Activated T-helper 2 cell treated with anti-CD3 and anti-CD28 coated beads, Interferon-gamma antibody, Interleukin-2, Interleukin-4, amounts not matched to agents 10 μg/mL and 5 μg/mL and 100 μg/mL, durations not matched to agents 14 hours and 24 hours and 36 hours (primary cell): ENCODE data around the gene TDP1. TPM values are rescaled to one million over a fixed set of nuclear protein-coding genes. Genes with fewer than 3 reads are reported as not detected.

Source experiments
- DNase-seq: peaks from one replicate; pipeline ENCODE4 v3.0.0; 2021; ENCODE audit warnings: low spot score
- H3K27ac Mint-ChIP-seq: one replicate; pipeline ENCODE4 v1.8.0; 2021; ENCODE audit warnings: mixed read lengths
- H3K27me3 Mint-ChIP-seq: one replicate; pipeline ENCODE4 v1.8.0; 2021; ENCODE audit warnings: low read depth, mixed read lengths
- H3K36me3 Mint-ChIP-seq: one replicate; pipeline ENCODE4 v1.8.0; 2021; ENCODE audit warnings: low read depth, mixed read lengths
- H3K4me1 Mint-ChIP-seq: one replicate; pipeline ENCODE4 v1.8.0; 2021; ENCODE audit warnings: low read depth, mixed read lengths
- H3K4me3 Mint-ChIP-seq: one replicate; pipeline ENCODE4 v1.8.0; 2021; ENCODE audit warnings: low read depth, mild to moderate bottlenecking, moderate library complexity, mixed read lengths
- H3K9me3 Mint-ChIP-seq: one replicate; pipeline ENCODE4 v1.8.0; 2021; ENCODE audit warnings: mixed read lengths
- intact Hi-C: fragments of 100-400 bp; cut with micrococcal nuclease; formaldehyde crosslinking; loops from one replicate; pipeline ENCODE4 v1.15.1; 2023
- total RNA-seq: library from RNA; stranded (reverse); gene quantifications from 2 replicates; pipeline ENCODE4 v1.2.3, GENCODE V29; 2022

TDP1 gene
- 95.6 and 97.5 TPM in 2 replicates for total RNA-seq

GRCh38 chr14:89955745-89956660 is at the start of gene TDP1:
TSS of gene TDP1 (plus strand) at chr14:89955927. CDS start at chr14:89963115, 7,188 bp downstream.
- Mint-ChIP-seq H3K27me3 (no peaks in the 10 kb centered on the region), H3K36me3 (peaks cover 44% of the 10 kb centered on the region), H3K27ac (peak within 1 kb of the TSS; percentile 97), H3K9me3 (no peaks in the 10 kb centered on the region), H3K4me1 (peaks cover 57% of the 10 kb centered on the region), H3K4me3 (peak within 1 kb of the TSS; percentile 89)
- DNase-seq = peak; percentile 98
- intact Hi-C loops = loop anchor here (1.0 to 10.0 kb wide), 10 partner anchors 11 to 1391 kb away; partner anchors contain the start of genes FOXN3, PSMC1, RPS6KA5 and ZC3H14

GRCh38 chr14:89906000-89906399 is 49.7 kb upstream of the TDP1 start:
- Mint-ChIP-seq H3K36me3 (no peaks in the 10 kb centered on the region), H3K4me3 (no peak overlapping the region)

GRCh38 chr14:89907655-89908054 is 48.1 kb upstream of the TDP1 start:
- peaks cover 20% of the 10 kb centered on the region for H3K4me1 Mint-ChIP-seq

More at GRCh38 chr14:89906000-89906399, 49.7 kb upstream of the TDP1 start:
- peaks cover 20% of the 10 kb centered on the region for H3K4me1 Mint-ChIP-seq
- H3K27me3 Mint-ChIP-seq = peaks cover 19% of the 10 kb centered on the region
- no peak overlapping the region for H3K27ac Mint-ChIP-seq
- DNase-seq = no peak
- H3K9me3 Mint-ChIP-seq = no peaks in the 10 kb centered on the region
- intact Hi-C loops = loop anchor here (10.0 kb wide), 1 partner anchor 291 kb away; no protein-coding TSS in a partner anchor

DNA sequence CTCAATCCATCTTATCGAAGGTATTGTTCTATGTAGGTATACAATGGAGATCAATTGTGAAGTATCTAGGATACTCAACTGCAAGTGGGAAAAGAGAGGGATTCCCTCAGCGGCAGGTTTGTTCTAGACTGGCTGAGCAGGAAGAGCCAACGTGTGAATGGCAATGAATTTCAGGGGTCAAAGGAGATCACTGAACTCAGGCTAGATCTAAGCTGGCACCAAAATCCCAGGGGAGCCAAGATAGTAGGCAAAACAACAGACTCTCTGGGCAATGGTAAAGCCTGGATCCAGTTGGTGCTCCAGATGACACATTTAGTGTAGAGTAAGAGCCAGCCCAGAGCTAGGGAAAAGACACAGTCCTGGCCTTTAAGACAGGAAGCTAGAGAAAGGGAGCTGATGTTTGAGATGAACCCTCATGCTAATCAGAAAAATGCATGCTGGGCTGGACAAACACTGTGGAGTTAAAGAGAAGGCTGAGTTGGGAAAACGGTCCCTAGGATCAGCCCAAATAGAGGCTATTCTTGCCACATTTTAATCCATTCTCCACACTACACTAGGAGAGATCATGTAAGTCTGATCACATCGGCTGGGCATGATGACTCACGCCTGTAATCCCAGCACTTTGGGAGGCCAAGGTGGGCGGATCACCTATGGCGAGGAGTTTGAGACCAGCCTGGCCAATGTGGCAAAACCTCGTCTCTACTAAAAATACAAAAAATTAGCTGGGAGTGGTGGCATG is 46.8 kb upstream of the TDP1 start:
- no peak overlapping the region for H3K27ac Mint-ChIP-seq
- no peaks in the 10 kb centered on the region for H3K9me3 Mint-ChIP-seq
- no peak overlapping the region for H3K4me3 Mint-ChIP-seq
- H3K36me3 Mint-ChIP-seq = no peaks in the 10 kb centered on the region
- intact Hi-C loops = loop anchor here (10.0 kb wide), 1 partner anchor 294 kb away; no protein-coding TSS in a partner anchor
- peaks cover 12% of the 10 kb centered on the region for H3K4me1 Mint-ChIP-seq
- DNase-seq = no peak
- peaks cover 27% of the 10 kb centered on the region for H3K27me3 Mint-ChIP-seq

More at GRCh38 chr14:89907655-89908054, 48.1 kb upstream of the TDP1 start:
- H3K4me3 Mint-ChIP-seq = no peak overlapping the region
- DNase-seq = no peak
- H3K27me3 Mint-ChIP-seq = peaks cover 24% of the 10 kb centered on the region
- no peak overlapping the region for H3K27ac Mint-ChIP-seq
- no peaks in the 10 kb centered on the region for H3K9me3 Mint-ChIP-seq
- H3K36me3 Mint-ChIP-seq = no peaks in the 10 kb centered on the region
- intact Hi-C loops = loop anchor here (10.0 kb wide), 1 partner anchor 293 kb away; no protein-coding TSS in a partner anchor

- intact Hi-C loops = loop anchor here (10.0 kb wide), 1 partner anchor 295 kb away; no protein-coding TSS in a partner anchor
- peaks cover 9% of the 10 kb centered on the region for H3K4me1 Mint-ChIP-seq
- no peaks in the 10 kb centered on the region for H3K9me3 Mint-ChIP-seq
- peaks cover 27% of the 10 kb centered on the region for H3K27me3 Mint-ChIP-seq
- H3K27ac Mint-ChIP-seq = no peak overlapping the region
- H3K4me3 Mint-ChIP-seq = no peak overlapping the region
- H3K36me3 Mint-ChIP-seq = no peaks in the 10 kb centered on the region
- DNase-seq = no peak
Observed at GRCh38 chr14:89909586-89909985, 46.1 kb upstream of the TDP1 start.

GRCh38 chr14:89910691-89911009 is 45.1 kb upstream of the TDP1 start:
- DNase-seq = no peak
- no peaks in the 10 kb centered on the region for H3K36me3 Mint-ChIP-seq
- peaks cover 1% of the 10 kb centered on the region for H3K4me1 Mint-ChIP-seq
- H3K4me3 Mint-ChIP-seq = no peak overlapping the region
- H3K27me3 Mint-ChIP-seq = peaks cover 30% of the 10 kb centered on the region
- H3K9me3 Mint-ChIP-seq = no peaks in the 10 kb centered on the region
- intact Hi-C loops = loop anchor here (10.0 kb wide), 2 partner anchors 136 to 496 kb away; partner anchors contain the start of gene FOXN3
- H3K27ac Mint-ChIP-seq = no peak overlapping the region

GRCh38 chr14:89911010-89911919 is 44.5 kb upstream of the TDP1 start:
- peaks cover 30% of the 10 kb centered on the region for H3K27me3 Mint-ChIP-seq
- intact Hi-C loops = loop anchor here (10.0 kb wide), 2 partner anchors 136 to 496 kb away; partner anchors contain the start of gene FOXN3
- no peaks in the 10 kb centered on the region for H3K36me3 Mint-ChIP-seq
- H3K4me3 Mint-ChIP-seq = no peak overlapping the region
- H3K27ac Mint-ChIP-seq = no peak overlapping the region
- no peak for DNase-seq
- no peaks in the 10 kb centered on the region for H3K9me3 Mint-ChIP-seq
- no peaks in the 10 kb centered on the region for H3K4me1 Mint-ChIP-seq

DNA sequence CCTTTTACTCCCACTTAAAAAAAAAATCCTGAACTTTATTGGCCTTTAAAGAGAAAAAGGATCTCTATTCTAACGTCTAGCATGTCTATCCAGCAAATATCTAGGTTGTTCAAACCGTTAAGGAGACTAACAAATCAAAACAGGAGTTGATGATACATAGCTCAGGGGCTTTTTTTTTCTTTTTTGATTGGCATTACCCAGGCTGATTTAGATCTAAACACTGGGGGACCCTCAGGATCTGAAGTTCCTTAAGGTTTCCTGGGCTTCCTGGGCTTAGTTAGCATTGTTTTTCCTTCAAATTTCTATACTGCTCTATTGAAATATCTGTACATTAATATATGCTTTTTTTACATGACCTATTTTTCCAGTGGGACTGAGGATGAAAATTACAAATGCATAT is 43.5 kb upstream of the TDP1 start:
- peaks cover 29% of the 10 kb centered on the region for H3K27me3 Mint-ChIP-seq
- no peaks in the 10 kb centered on the region for H3K4me1 Mint-ChIP-seq
- H3K4me3 Mint-ChIP-seq = no peak overlapping the region
- no peaks in the 10 kb centered on the region for H3K9me3 Mint-ChIP-seq
- no peaks in the 10 kb centered on the region for H3K36me3 Mint-ChIP-seq
- no peak overlapping the region for H3K27ac Mint-ChIP-seq
- DNase-seq = no peak
- intact Hi-C loops = loop anchor here (10.0 kb wide), 2 partner anchors 137 to 497 kb away; partner anchors contain the start of gene FOXN3

DNA sequence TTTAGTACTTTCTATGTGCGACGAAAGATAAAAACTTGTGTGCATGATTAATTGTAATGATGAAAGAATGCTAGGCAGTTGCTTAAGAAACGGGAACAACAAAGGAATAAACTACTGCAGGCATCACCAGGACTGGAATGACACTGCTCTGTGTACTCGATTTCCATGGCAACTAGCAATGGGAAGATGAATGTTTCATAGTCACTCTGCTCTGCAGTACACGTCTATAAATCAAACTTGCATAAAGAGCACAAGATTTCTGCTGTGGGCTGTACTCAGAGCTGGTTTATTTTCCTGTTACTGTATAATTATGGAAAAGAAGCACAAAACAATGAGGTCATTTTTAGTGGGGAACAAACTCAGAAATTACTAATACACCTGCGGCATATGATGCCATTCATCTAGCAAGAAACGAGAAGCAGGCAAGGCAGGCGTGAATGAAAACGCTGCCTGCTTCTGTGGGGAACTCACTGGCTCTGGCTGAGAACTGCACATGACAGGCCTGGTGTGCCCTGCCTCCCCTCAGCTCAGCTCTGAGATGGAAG is 43.0 kb upstream of the TDP1 start:
- no peaks in the 10 kb centered on the region for H3K9me3 Mint-ChIP-seq

GRCh38 chr14:89915114-89915878 is 40.4 kb upstream of the TDP1 start:
- no peaks in the 10 kb centered on the region for H3K9me3 Mint-ChIP-seq
- peak; percentile 38 for DNase-seq
- intact Hi-C loops = loop anchor here (1.0 to 10.0 kb wide), 6 partner anchors 140 to 1248 kb away; partner anchors contain the start of gene FOXN3
- peaks cover 24% of the 10 kb centered on the region for H3K27me3 Mint-ChIP-seq
- H3K27ac Mint-ChIP-seq = no peak overlapping the region
- H3K36me3 Mint-ChIP-seq = no peaks in the 10 kb centered on the region
- H3K4me3 Mint-ChIP-seq = no peak overlapping the region
- H3K4me1 Mint-ChIP-seq = no peaks in the 10 kb centered on the region

More for the DNA sequence above, 43.0 kb upstream of the TDP1 start:
- Mint-ChIP-seq H3K4me1 (no peaks in the 10 kb centered on the region), H3K27me3 (peaks cover 29% of the 10 kb centered on the region), H3K27ac (no peak overlapping the region), H3K36me3 (no peaks in the 10 kb centered on the region), H3K4me3 (no peak overlapping the region)
- intact Hi-C loops = loop anchor here (10.0 kb wide), 2 partner anchors 138 to 498 kb away; partner anchors contain the start of gene FOXN3
- no peak for DNase-seq

- no peak overlapping the region for H3K27ac Mint-ChIP-seq
- intact Hi-C loops = loop anchor here (5.0 to 10.0 kb wide), 3 partner anchors 144 to 1251 kb away; partner anchors contain the start of gene FOXN3
- no peak for DNase-seq
- peaks cover 6% of the 10 kb centered on the region for H3K27me3 Mint-ChIP-seq
- H3K4me3 Mint-ChIP-seq = no peak overlapping the region
- no peaks in the 10 kb centered on the region for H3K4me1 Mint-ChIP-seq
- H3K9me3 Mint-ChIP-seq = no peaks in the 10 kb centered on the region
- H3K36me3 Mint-ChIP-seq = no peaks in the 10 kb centered on the region
Observed at GRCh38 chr14:89918721-89919120, 37.0 kb upstream of the TDP1 start.
